ENCODE data around the gene ETV6. TPM values are rescaled to one million over a fixed set of nuclear protein-coding genes. Genes with fewer than 3 reads are reported as not detected.
A peak's percentile ranks its signal among the peaks of the same experiment; 100 is the strongest.

ETV6 gene
- total RNA-seq, 2 experiments from 2014 or later, result 55.3 to 57.5 TPM

GRCh38 chr12:11805680-11806079 lies 156.2 kb downstream of the ETV6 start:
- CTCF ChIA-PET, result no interaction called here
- intact Hi-C loops (cut with micrococcal nuclease), result no loop called here

GRCh38 chr12:11807458-11807857 lies 158.0 kb downstream of the ETV6 start:
- DNase-seq, result no peak
- H3K4me1 Mint-ChIP-seq (ENCODE audit: low read depth), result peaks cover 69% of the 10 kb centered on the region
- H3K4me3 Mint-ChIP-seq, result no peak overlapping the region
- ChIA-PET POLR2A (no interaction called here), CTCF (no interaction called here)
- no peak overlapping the region for H3K27ac Mint-ChIP-seq
- H3K9me3 Mint-ChIP-seq, result no peaks in the 10 kb centered on the region
- H3K36me3 Mint-ChIP-seq, result peaks cover 27% of the 10 kb centered on the region
- intact Hi-C loops (cut with micrococcal nuclease), result no loop called here
- H3K27me3 Mint-ChIP-seq, result no peaks in the 10 kb centered on the region

More at GRCh38 chr12:11805680-11806079, 156.2 kb downstream of the ETV6 start:
- Mint-ChIP-seq H3K9me3 (no peaks in the 10 kb centered on the region), H3K27ac (peak overlapping the region; percentile 3), H3K4me1 (ENCODE audit: low read depth) (peaks cover 62% of the 10 kb centered on the region), H3K27me3 (no peaks in the 10 kb centered on the region), H3K36me3 (peaks cover 34% of the 10 kb centered on the region), H3K4me3 (no peak overlapping the region)
- POLR2A ChIA-PET, result no interaction called here
- no peak for DNase-seq

- no peak for DNase-seq
- intact Hi-C loops (cut with micrococcal nuclease), result no loop called here
- H3K4me1 Mint-ChIP-seq (ENCODE audit: low read depth), result peaks cover 79% of the 10 kb centered on the region
- no peak overlapping the region for H3K4me3 Mint-ChIP-seq
- H3K36me3 Mint-ChIP-seq, result peaks cover 22% of the 10 kb centered on the region
- ChIA-PET POLR2A (interaction anchor here (1.3 kb wide), 1 partner anchor 27 kb away, joined by 3 read pairs; no protein-coding TSS in a partner anchor), CTCF (interaction anchor here (1.1 kb wide), 1 partner anchor 24 kb away, joined by 3 read pairs; no protein-coding TSS in a partner anchor)
- H3K27me3 Mint-ChIP-seq, result no peaks in the 10 kb centered on the region
- H3K9me3 Mint-ChIP-seq, result no peaks in the 10 kb centered on the region
- H3K27ac Mint-ChIP-seq, result no peak overlapping the region
Observed at GRCh38 chr12:11808931-11809330, 159.5 kb downstream of the ETV6 start.

- intact Hi-C loops (cut with micrococcal nuclease), result loop anchor here (2.0 to 5.0 kb wide), 4 partner anchors 31 to 157 kb away; no protein-coding TSS in a partner anchor
- ChIA-PET POLR2A (interaction anchor here (1.3 to 3.9 kb wide), 4 partner anchors 16 to 199 kb away, joined by 3 to 24 read pairs (median 4); no protein-coding TSS in a partner anchor), CTCF (interaction anchor here (1.0 to 2.9 kb wide), 3 partner anchors 198 to 223 kb away, joined by 3 to 8 read pairs (median 4); no protein-coding TSS in a partner anchor)
- Mint-ChIP-seq H3K27me3 (no peaks in the 10 kb centered on the region), H3K4me1 (ENCODE audit: low read depth) (peaks cover 83% of the 10 kb centered on the region), H3K9me3 (no peaks in the 10 kb centered on the region), H3K36me3 (peaks cover 18% of the 10 kb centered on the region), H3K4me3 (no peak overlapping the region), H3K27ac (no peak overlapping the region)
- no peak for DNase-seq
Observed at GRCh38 chr12:11810206-11810545, 160.7 kb downstream of the ETV6 start.

GRCh38 chr12:11811008-11811407 lies 161.5 kb downstream of the ETV6 start:
- Mint-ChIP-seq H3K4me1 (ENCODE audit: low read depth) (peaks cover 82% of the 10 kb centered on the region), H3K27ac (peak overlapping the region; percentile 78), H3K36me3 (peaks cover 13% of the 10 kb centered on the region), H3K4me3 (no peak overlapping the region), H3K9me3 (no peaks in the 10 kb centered on the region), H3K27me3 (no peaks in the 10 kb centered on the region)
- DNase-seq, result no peak
- intact Hi-C loops (cut with micrococcal nuclease), result loop anchor here (1.0 to 5.0 kb wide), 6 partner anchors 25 to 158 kb away; no protein-coding TSS in a partner anchor
- POLR2A ChIA-PET, result interaction anchor here (0.8 to 3.9 kb wide), 10 partner anchors 9 to 198 kb away, joined by 3 to 24 read pairs (median 4); no protein-coding TSS in a partner anchor
- CTCF ChIA-PET, result interaction anchor here (1.0 to 2.9 kb wide), 4 partner anchors 197 to 230 kb away, joined by 3 to 8 read pairs (median 4); no protein-coding TSS in a partner anchor

GRCh38 chr12:11812241-11812585 lies 162.7 kb downstream of the ETV6 start:
- Mint-ChIP-seq H3K9me3 (no peaks in the 10 kb centered on the region), H3K36me3 (peaks cover 13% of the 10 kb centered on the region), H3K27me3 (no peaks in the 10 kb centered on the region), H3K4me1 (ENCODE audit: low read depth) (peaks cover 80% of the 10 kb centered on the region), H3K4me3 (peak overlapping the region; percentile 63), H3K27ac (peak overlapping the region; percentile 78)
- CTCF ChIA-PET, result interaction anchor here (0.6 to 2.9 kb wide), 4 partner anchors 19 to 221 kb away, joined by 3 to 8 read pairs (median 4); no protein-coding TSS in a partner anchor
- intact Hi-C loops (cut with micrococcal nuclease), result loop anchor here (2.0 to 5.0 kb wide), 3 partner anchors 45 to 80 kb away; no protein-coding TSS in a partner anchor
- DNase-seq, result no peak
- POLR2A ChIA-PET, result interaction anchor here (0.9 to 3.9 kb wide), 8 partner anchors 10 to 197 kb away, joined by 3 to 24 read pairs (median 6); no protein-coding TSS in a partner anchor

- Mint-ChIP-seq H3K4me1 (ENCODE audit: low read depth) (peaks cover 80% of the 10 kb centered on the region), H3K27me3 (no peaks in the 10 kb centered on the region), H3K27ac (peak overlapping the region; percentile 78), H3K36me3 (peaks cover 14% of the 10 kb centered on the region), H3K4me3 (peak overlapping the region; percentile 63), H3K9me3 (no peaks in the 10 kb centered on the region)
- ChIA-PET CTCF (interaction anchor here (0.6 to 3.1 kb wide), 5 partner anchors 20 to 220 kb away, joined by 3 to 15 read pairs (median 4); no protein-coding TSS in a partner anchor), POLR2A (interaction anchor here (0.7 to 3.9 kb wide), 9 partner anchors 10 to 197 kb away, joined by 3 to 24 read pairs (median 5); no protein-coding TSS in a partner anchor)
- peak; percentile 41 for DNase-seq
- intact Hi-C loops (cut with micrococcal nuclease), result loop anchor here (2.0 to 5.0 kb wide), 3 partner anchors 46 to 81 kb away; no protein-coding TSS in a partner anchor
Observed at GRCh38 chr12:11812586-11813437, 163.3 kb downstream of the ETV6 start.

- Mint-ChIP-seq H3K27me3 (no peaks in the 10 kb centered on the region), H3K4me1 (ENCODE audit: low read depth) (peaks cover 77% of the 10 kb centered on the region), H3K36me3 (peaks cover 12% of the 10 kb centered on the region), H3K4me3 (peak overlapping the region; percentile 42), H3K27ac (peak overlapping the region; percentile 78), H3K9me3 (no peaks in the 10 kb centered on the region)
- intact Hi-C loops (cut with micrococcal nuclease), result loop anchor here (2.0 to 5.0 kb wide), 3 partner anchors 47 to 81 kb away; no protein-coding TSS in a partner anchor
- DNase-seq, result no peak
- CTCF ChIA-PET, result interaction anchor here (1.2 to 3.1 kb wide), 3 partner anchors 21 to 220 kb away, joined by 3 to 15 read pairs (median 4); no protein-coding TSS in a partner anchor
- POLR2A ChIA-PET, result interaction anchor here (0.7 to 3.9 kb wide), 4 partner anchors 9 to 196 kb away, joined by 3 to 24 read pairs (median 8); no protein-coding TSS in a partner anchor
Observed at GRCh38 chr12:11813438-11813813, 164.0 kb downstream of the ETV6 start.

- peak overlapping the region; percentile 57 for H3K27ac Mint-ChIP-seq
- no peaks in the 10 kb centered on the region for H3K9me3 Mint-ChIP-seq
- H3K4me1 Mint-ChIP-seq (ENCODE audit: low read depth), result peaks cover 72% of the 10 kb centered on the region
- peaks cover 9% of the 10 kb centered on the region for H3K36me3 Mint-ChIP-seq
- intact Hi-C loops (cut with micrococcal nuclease), result loop anchor here (1.0 to 5.0 kb wide), 4 partner anchors 8 to 167 kb away; no protein-coding TSS in a partner anchor
- ChIA-PET POLR2A (interaction anchor here (0.6 to 1.0 kb wide), 2 partner anchors 34 to 195 kb away, joined by 3 to 4 read pairs; no protein-coding TSS in a partner anchor), CTCF (interaction anchor here (1.2 to 3.1 kb wide), 3 partner anchors 13 to 219 kb away, joined by 3 to 15 read pairs (median 4); no protein-coding TSS in a partner anchor)
- DNase-seq, result peak; percentile 67
- H3K4me3 Mint-ChIP-seq, result no peak overlapping the region
- no peaks in the 10 kb centered on the region for H3K27me3 Mint-ChIP-seq
Observed at GRCh38 chr12:11814374-11814773, 164.9 kb downstream of the ETV6 start.

- no peaks in the 10 kb centered on the region for H3K27me3 Mint-ChIP-seq
- no peak for DNase-seq
- peak overlapping the region; percentile 1 for H3K27ac Mint-ChIP-seq
- CTCF ChIA-PET, result interaction anchor here (0.6 to 3.1 kb wide), 3 partner anchors 14 to 352 kb away, joined by 3 to 15 read pairs (median 3); no protein-coding TSS in a partner anchor
- POLR2A ChIA-PET, result interaction anchor here (1.0 kb wide), 1 partner anchor 19 kb away, joined by 3 read pairs; no protein-coding TSS in a partner anchor
- H3K36me3 Mint-ChIP-seq, result peaks cover 9% of the 10 kb centered on the region
- intact Hi-C loops (cut with micrococcal nuclease), result no loop called here
- H3K4me3 Mint-ChIP-seq, result no peak overlapping the region
- H3K9me3 Mint-ChIP-seq, result no peaks in the 10 kb centered on the region
- H3K4me1 Mint-ChIP-seq (ENCODE audit: low read depth), result peaks cover 67% of the 10 kb centered on the region
Observed at GRCh38 chr12:11815397-11815796, 165.9 kb downstream of the ETV6 start.

- no peak overlapping the region for H3K27ac Mint-ChIP-seq
- H3K27me3 Mint-ChIP-seq, result no peaks in the 10 kb centered on the region
- peaks cover 14% of the 10 kb centered on the region for H3K36me3 Mint-ChIP-seq
- peaks cover 62% of the 10 kb centered on the region for H3K4me1 Mint-ChIP-seq (ENCODE audit: low read depth)
- DNase-seq, result no peak
- CTCF ChIA-PET, result interaction anchor here (1.1 kb wide), 2 partner anchors 72 to 213 kb away, joined by 3 to 4 read pairs; no protein-coding TSS in a partner anchor
- POLR2A ChIA-PET, result interaction anchor here (1.2 kb wide), 1 partner anchor 9 kb away, joined by 3 read pairs; no protein-coding TSS in a partner anchor
- intact Hi-C loops (cut with micrococcal nuclease), result loop anchor here (5.0 kb wide), 1 partner anchor 172 kb away; the partner anchor contains the start of gene ETV6
- no peaks in the 10 kb centered on the region for H3K9me3 Mint-ChIP-seq
- H3K4me3 Mint-ChIP-seq, result no peak overlapping the region
Observed at GRCh38 chr12:11819643-11820042, 170.2 kb downstream of the ETV6 start.
